ENCODE data around the gene TMEM95. TPM values are rescaled to one million over a fixed set of nuclear protein-coding genes. Genes with fewer than 3 reads are reported as not detected.

Gene TMEM95
- total and polyA plus RNA-seq, 2 of the 8 experiments (the other 6 are each of a cell fraction or from before 2014, with no cell fraction given): not detected

- TF ChIP-seq USF2 (IDR thresholded peaks at IDR 0.05; ENCODE audit: low read length) (no peak), ZNF274 (IDR thresholded peaks at IDR 0.05; ENCODE audit: borderline replicate concordance, extremely low read depth, low read length) (no peak), MAFK (IDR thresholded peaks at IDR 0.05; ENCODE audit: low read depth, low read length) (no peak), SIN3A (conservative IDR thresholded peaks at IDR 0.05 in 1 of 2, IDR thresholded peaks at IDR 0.05 in 1 of 2; ENCODE audit: low read depth in 1 of 2, low read length in 2 of 2) (no peak), CHD1 (IDR thresholded peaks at IDR 0.05; ENCODE audit: low read depth, low read length) (no peak), RNF2 (IDR thresholded peaks at IDR 0.05; ENCODE audit: borderline replicate concordance, low read depth, low read length, missing control alignments, poor library complexity, severe bottlenecking) (no peak)
- 81% methylated on average over 13 of the region's 13 CpGs; no CpG with 5 or more reads in 1 of the 2 experiments for WGBS, 2 experiments (ENCODE audit: extremely low coverage in 1 of 2, insufficient coverage in 1 of 2, insufficient read length in 1 of 2, insufficient replicate concordance in 2 of 2, low coverage in 1 of 2, low lambda C conversion rate in 2 of 2, missing lambda C conversion rate in 1 of 2)
- Histone ChIP-seq H4K8ac (ENCODE audit: extremely low read depth, insufficient read depth, low read length) (peak overlapping the region; percentile 94), H3K79me1 (ENCODE audit: low read depth, low read length) (peaks cover 2% of the 10 kb centered on the region; the same call in 1 of the 2 replicates), H3K23ac (ENCODE audit: insufficient read length) (no peak overlapping the region), H2AK5ac (ENCODE audit: low read depth, low read length) (peak overlapping the region; percentile 26; the same call in 1 of the 2 replicates), H3K14ac (ENCODE audit: insufficient read length) (no peak overlapping the region), H4K5ac (ENCODE audit: insufficient read length, low read depth, low read length) (peak overlapping the region; percentile 28), H3K4me3 (ENCODE audit: extremely low read depth in 1 of 4, insufficient read depth in 2 of 4, low read depth in 3 of 4, low read length in 4 of 4) (peak overlapping the region; percentile 69 to 97 (median 82); a peak in 6 of 8 replicates), H3K4me2 (ENCODE audit: insufficient read depth in 1 of 2, low read depth in 2 of 2, low read length in 2 of 2) (peak overlapping the region; percentile 95 to 96), H3K9me3 (ENCODE audit: insufficient read depth in 2 of 2, low read depth in 1 of 2, low read length in 1 of 2) (no peaks in the 10 kb centered on the region), H2BK5ac (ENCODE audit: low read depth, low read length) (peak overlapping the region; percentile 48; the same call in 1 of the 2 replicates), H2BK15ac (ENCODE audit: low read length) (peak overlapping the region; percentile 72; the same call in 1 of the 2 replicates), H2BK20ac (ENCODE audit: low read length) (no peak overlapping the region), H3K4ac (replicated peaks; ENCODE audit: insufficient read length, low read depth, low read length) (peak overlapping the region; percentile 44), H3K36me3 (ENCODE audit: control insufficient read depth in 2 of 4, insufficient read depth in 4 of 4, low read length in 3 of 4) (no peaks in the 10 kb centered on the region; a peak in 3 of 8 replicates), H4K91ac (replicated peaks; ENCODE audit: insufficient read length, low read length) (peak overlapping the region; percentile 22), H4K20me1 (replicated peaks in 1 of 2; ENCODE audit: control insufficient read depth in 1 of 2, insufficient read depth in 2 of 2, low read length in 2 of 2) (no peaks in the 10 kb centered on the region), H3K9ac (replicated peaks in 1 of 4; ENCODE audit: extremely low read depth in 1 of 4, low read depth in 3 of 4, low read length in 3 of 4) (peak overlapping the region in 3 of 4 experiments; percentile 46 to 84 (median 46); a peak in 6 of 7 replicates), H3K27ac (ENCODE audit: low read depth, low read length) (peak overlapping the region; percentile 74), H2BK120ac (replicated peaks; ENCODE audit: low read depth, low read length) (no peak overlapping the region), H2BK12ac (ENCODE audit: low read depth, low read length) (0 out of 2 replicates have a peak overlapping the region, but pooled peaks have one; percentile 12), H3K79me2 (ENCODE audit: control insufficient read depth in 1 of 2, insufficient read depth in 2 of 2, low read length in 2 of 2) (peaks cover 0 to 14% of the 10 kb centered on the region in 2 experiments; a peak in 2 of 4 replicates), H2AFZ (ENCODE audit: low read length) (no peak overlapping the region), H3K18ac (ENCODE audit: extremely low read depth, low read length) (no peak overlapping the region; the same call in 1 of the 2 replicates), H3K56ac (replicated peaks; ENCODE audit: insufficient read length, low read depth, low read length) (peak overlapping the region; percentile 42), H3K23me2 (ENCODE audit: low read depth, low read length) (peaks cover 8% of the 10 kb centered on the region), H3K4me1 (replicated peaks in 1 of 4; ENCODE audit: control insufficient read depth in 3 of 4, insufficient read depth in 4 of 4, low read length in 3 of 4) (peaks cover 0 to 19% (median 8%) of the 10 kb centered on the region in 4 experiments; a peak in 6 of 7 replicates), H3K27me3 (replicated peaks in 1 of 4; ENCODE audit: control insufficient read depth in 3 of 4, extremely low read depth in 1 of 4, insufficient read depth in 3 of 4, low read length in 3 of 4) (no peaks in the 10 kb centered on the region; a peak in 1 of 7 replicates)
- FAIRE-seq (no peak), DNase-seq (ENCODE audit: low read depth in 1 of 2, low spot score in 2 of 2) (peak in 1 of 2 experiments; percentile 56)
- ChIA-PET POLR2A (ENCODE audit: partially characterized antibody) (interaction anchor here (0.6 to 13.4 kb wide), 8 partner anchors 7 to 253 kb away, joined by 3 to 223 read pairs (median 10); partner anchors contain the start of genes ACAP1, GPS2 and MPDU1), CTCF (ENCODE audit: partially characterized antibody) (interaction anchor here (1.1 to 9.3 kb wide), 4 partner anchors 14 to 106 kb away, joined by 4 to 167 read pairs (median 7); no protein-coding TSS in a partner anchor)
These were observed 24.3 kb upstream of the TMEM95 start for GRCh38 chr17:7330638-7331015.

Measured in H1 (cell line).